ENCODE measurements around the gene EMB. TPM values are rescaled to one million over a fixed set of nuclear protein-coding genes. Genes with fewer than 3 reads are reported as not detected.
"Not testable (repeated sequence)": the region's sequence is repeated elsewhere in the genome, so short reads cannot be mapped to it uniquely, and the experiment has no call there.

Gene EMB
- polyA plus RNA-seq, 1 donor from 2014 or later, result 10.8 TPM

- H3K27ac ChIP-seq (ENCODE audit: low read length), result no peak overlapping the region
- TF ChIP-seq EP300 (conservative IDR thresholded peaks at IDR 0.05; ENCODE audit: poor library complexity, severe bottlenecking) (no peak), RAD21 (conservative IDR thresholded peaks at IDR 0.05) (no peak)
- H3K4me2 ChIP-seq (ENCODE audit: low read length), result no peak overlapping the region
- no peaks in the 10 kb centered on the region for H3K79me2 ChIP-seq (replicated peaks; ENCODE audit: insufficient read depth, low read length)
- H3K36me3 ChIP-seq (ENCODE audit: insufficient read depth, low read length), result no peaks in the 10 kb centered on the region
- no peaks in the 10 kb centered on the region for H4K20me1 ChIP-seq (ENCODE audit: insufficient read depth)
- H3K9me2 ChIP-seq (ENCODE audit: insufficient read depth, low read length), result no peaks in the 10 kb centered on the region
- no peaks in the 10 kb centered on the region for H3K27me3 ChIP-seq (ENCODE audit: insufficient read depth, low read depth, low read length)
- H3K9me3 ChIP-seq (ENCODE audit: low read length), result no peaks in the 10 kb centered on the region
- H3K9ac ChIP-seq (ENCODE audit: low read length), result no peak overlapping the region
- no peaks in the 10 kb centered on the region for H3F3A ChIP-seq (ENCODE audit: insufficient read depth, low read length, poor library complexity, severe bottlenecking)
- H3K4me3 ChIP-seq (ENCODE audit: low read length), result no peak overlapping the region
- H2AFZ ChIP-seq (ENCODE audit: low read depth, low read length), result no peak overlapping the region
Observed at GRCh38 chr5:50415912-50416311, 25.2 kb downstream of the EMB start.

- H3K9ac ChIP-seq (ENCODE audit: low read length); H3K9me3 ChIP-seq (ENCODE audit: low read length); H3K36me3 ChIP-seq (ENCODE audit: insufficient read depth, low read length); H3K4me3 ChIP-seq (ENCODE audit: low read length); H3K79me2 ChIP-seq (replicated peaks; ENCODE audit: insufficient read depth, low read length); H3F3A ChIP-seq (ENCODE audit: insufficient read depth, low read length, poor library complexity, severe bottlenecking); H3K9me2 ChIP-seq (ENCODE audit: insufficient read depth, low read length); H2AFZ ChIP-seq (ENCODE audit: low read depth, low read length); H3K4me2 ChIP-seq (ENCODE audit: low read length); H4K20me1 ChIP-seq (ENCODE audit: insufficient read depth); H3K27ac ChIP-seq (ENCODE audit: low read length); H3K27me3 ChIP-seq (ENCODE audit: insufficient read depth, low read depth, low read length): not testable (repeated sequence)
Observed at GRCh38 chr5:50410932-50411331, 30.2 kb downstream of the EMB start.

GRCh38 chr5:50406877-50407276, 34.2 kb downstream of the EMB start:
- Histone ChIP-seq H2AFZ (ENCODE audit: low read depth, low read length) (no peak overlapping the region), H3K27ac (ENCODE audit: low read length) (no peak overlapping the region), H3K9ac (ENCODE audit: low read length) (no peak overlapping the region), H3K9me3 (ENCODE audit: low read length) (no peaks in the 10 kb centered on the region), H3K4me2 (ENCODE audit: low read length) (no peak overlapping the region), H3K36me3 (ENCODE audit: insufficient read depth, low read length) (no peaks in the 10 kb centered on the region), H3K27me3 (ENCODE audit: insufficient read depth, low read depth, low read length) (no peaks in the 10 kb centered on the region), H4K20me1 (ENCODE audit: insufficient read depth) (no peaks in the 10 kb centered on the region), H3K79me2 (replicated peaks; ENCODE audit: insufficient read depth, low read length) (no peaks in the 10 kb centered on the region), H3F3A (ENCODE audit: insufficient read depth, low read length, poor library complexity, severe bottlenecking) (no peaks in the 10 kb centered on the region), H3K9me2 (ENCODE audit: insufficient read depth, low read length) (no peaks in the 10 kb centered on the region), H3K4me3 (ENCODE audit: low read length) (no peak overlapping the region)
- TF ChIP-seq REST (IDR thresholded peaks at IDR 0.05; ENCODE audit: borderline replicate concordance) (no peak), EZH2 (IDR thresholded peaks at IDR 0.05; ENCODE audit: borderline replicate concordance, insufficient read depth, low read length, poor library complexity, severe bottlenecking) (no peak), RAD21 (conservative IDR thresholded peaks at IDR 0.05) (no peak), MXI1 (conservative IDR thresholded peaks at IDR 0.05; ENCODE audit: poor library complexity, severe bottlenecking) (no peak), EP300 (conservative IDR thresholded peaks at IDR 0.05; ENCODE audit: poor library complexity, severe bottlenecking) (no peak), POLR2AphosphoS5 (IDR thresholded peaks at IDR 0.05) (no peak), SMC3 (conservative IDR thresholded peaks at IDR 0.05; ENCODE audit: poor library complexity) (no peak), TAF1 (IDR thresholded peaks at IDR 0.05; ENCODE audit: low read depth) (no peak)
- TF ChIP-seq, protein P1, sequence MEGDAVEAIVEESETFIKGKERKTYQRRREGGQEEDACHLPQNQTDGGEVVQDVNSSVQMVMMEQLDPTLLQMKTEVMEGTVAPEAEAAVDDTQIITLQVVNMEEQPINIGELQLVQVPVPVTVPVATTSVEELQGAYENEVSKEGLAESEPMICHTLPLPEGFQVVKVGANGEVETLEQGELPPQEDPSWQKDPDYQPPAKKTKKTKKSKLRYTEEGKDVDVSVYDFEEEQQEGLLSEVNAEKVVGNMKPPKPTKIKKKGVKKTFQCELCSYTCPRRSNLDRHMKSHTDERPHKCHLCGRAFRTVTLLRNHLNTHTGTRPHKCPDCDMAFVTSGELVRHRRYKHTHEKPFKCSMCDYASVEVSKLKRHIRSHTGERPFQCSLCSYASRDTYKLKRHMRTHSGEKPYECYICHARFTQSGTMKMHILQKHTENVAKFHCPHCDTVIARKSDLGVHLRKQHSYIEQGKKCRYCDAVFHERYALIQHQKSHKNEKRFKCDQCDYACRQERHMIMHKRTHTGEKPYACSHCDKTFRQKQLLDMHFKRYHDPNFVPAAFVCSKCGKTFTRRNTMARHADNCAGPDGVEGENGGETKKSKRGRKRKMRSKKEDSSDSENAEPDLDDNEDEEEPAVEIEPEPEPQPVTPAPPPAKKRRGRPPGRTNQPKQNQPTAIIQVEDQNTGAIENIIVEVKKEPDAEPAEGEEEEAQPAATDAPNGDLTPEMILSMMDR (IDR thresholded peaks at IDR 0.05; ENCODE audit: poor library complexity, severe bottlenecking), result no peak

Measured in neural cell (in vitro differentiated cells).